GM19328 (cell line): ENCODE measurements around the gene IFNGR2.
A peak's percentile ranks its signal among the peaks of the same experiment; 100 is the strongest.
"Not testable (repeated sequence)": the region's sequence is repeated elsewhere in the genome, so short reads cannot be mapped to it uniquely, and the experiment has no call there.

Experiments used
- ATAC-seq: cut with Tn5 transposase; IDR thresholded peaks from one replicate; pipeline ENCODE4 v1.9.1; 2021; ENCODE audit warnings: mild to moderate bottlenecking, moderate library complexity; ENCODE audit not compliant: unreplicated experiment

The IFNGR2 gene

GRCh38 chr21:33434770-33435360 lies 31.7 kb downstream of the IFNGR2 start:
- peak; percentile 75 for ATAC-seq

GRCh38 chr21:33437140-33437539 lies 33.9 kb downstream of the IFNGR2 start:
- ATAC-seq: no peak

- peak; percentile 59 for ATAC-seq
Measured at GRCh38 chr21:33441489-33442477, 38.6 kb downstream of the IFNGR2 start.

GRCh38 chr21:33443194-33443593 lies 40.0 kb downstream of the IFNGR2 start:
- no peak for ATAC-seq

GRCh38 chr21:33444499-33444898 lies 41.3 kb downstream of the IFNGR2 start:
- ATAC-seq: no peak

- not testable (repeated sequence) for ATAC-seq
Measured at GRCh38 chr21:33446620-33447019, 43.4 kb downstream of the IFNGR2 start.

- no peak for ATAC-seq
Measured at GRCh38 chr21:33449616-33450015, 46.4 kb downstream of the IFNGR2 start.

GRCh38 chr21:33451634-33452071 lies 48.4 kb downstream of the IFNGR2 start:
- no peak for ATAC-seq

GRCh38 chr21:33452362-33452761 lies 49.1 kb downstream of the IFNGR2 start:
- ATAC-seq: no peak

GRCh38 chr21:33455686-33456446 lies 52.7 kb downstream of the IFNGR2 start:
- ATAC-seq: no peak

- no peak for ATAC-seq
Measured at GRCh38 chr21:33458861-33459260, 55.6 kb downstream of the IFNGR2 start.

- ATAC-seq: no peak
Measured at GRCh38 chr21:33461538-33462250, 58.5 kb downstream of the IFNGR2 start.

- not testable (repeated sequence) for ATAC-seq
Measured at GRCh38 chr21:33469183-33469582, 66.0 kb downstream of the IFNGR2 start.

- no peak for ATAC-seq
Measured at GRCh38 chr21:33470701-33471100, 67.5 kb downstream of the IFNGR2 start.

- no peak for ATAC-seq
Measured at GRCh38 chr21:33473344-33473743, 70.1 kb downstream of the IFNGR2 start.

GRCh38 chr21:33477066-33477465 lies 73.9 kb downstream of the IFNGR2 start:
- no peak for ATAC-seq

GRCh38 chr21:33478182-33478581 lies 75.0 kb downstream of the IFNGR2 start:
- no peak for ATAC-seq

- peak; percentile 16 for ATAC-seq
Measured at GRCh38 chr21:33478935-33479678, 75.9 kb downstream of the IFNGR2 start.

- peak; percentile 86 for ATAC-seq
Measured at GRCh38 chr21:33479679-33480480, 76.7 kb downstream of the IFNGR2 start, which contains the start of gene TMEM50B. Gene TMEM50B, minus strand, starts transcription at chr21:33479974. Its CDS starts 11,089 bp downstream, at chr21:33468885.
